ENCODE data around the gene MAPK8. TPM values are rescaled to one million over a fixed set of nuclear protein-coding genes. Genes with fewer than 3 reads are reported as not detected.
A peak's percentile ranks its signal among the peaks of the same experiment; 100 is the strongest.

Gene MAPK8
- polyA plus RNA-seq, 1 experiment = 75.6 TPM

DNA sequence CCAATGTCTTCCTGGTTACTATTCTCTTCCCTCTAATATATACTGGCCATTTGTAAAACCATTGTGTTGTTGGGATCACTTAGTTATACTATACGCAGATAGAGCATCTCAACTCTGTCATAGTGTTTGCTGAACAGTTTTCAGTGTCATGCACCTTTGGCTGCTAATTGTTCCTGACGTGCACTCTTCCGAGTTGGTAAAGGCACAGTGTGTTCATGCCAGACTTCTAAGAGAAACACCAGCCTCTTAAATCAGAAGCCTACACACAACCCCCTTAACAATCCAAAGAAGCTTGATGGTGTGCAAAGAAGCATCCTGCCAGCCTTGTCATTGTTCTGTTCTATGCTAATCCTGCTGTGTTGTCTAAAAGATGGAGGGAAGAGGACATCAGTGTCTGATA lies 131.1 kb downstream of the MAPK8 start:
- H3K9me3 ChIP-seq (ENCODE audit: control insufficient read depth, insufficient read depth, low read length) = no peaks in the 10 kb centered on the region; the same call in 1 of the 2 replicates
- POLR2A ChIA-PET = no interaction called here
- DNase-seq (ENCODE audit: low read depth, low spot score) = no peak
- TF ChIP-seq, protein P1, sequence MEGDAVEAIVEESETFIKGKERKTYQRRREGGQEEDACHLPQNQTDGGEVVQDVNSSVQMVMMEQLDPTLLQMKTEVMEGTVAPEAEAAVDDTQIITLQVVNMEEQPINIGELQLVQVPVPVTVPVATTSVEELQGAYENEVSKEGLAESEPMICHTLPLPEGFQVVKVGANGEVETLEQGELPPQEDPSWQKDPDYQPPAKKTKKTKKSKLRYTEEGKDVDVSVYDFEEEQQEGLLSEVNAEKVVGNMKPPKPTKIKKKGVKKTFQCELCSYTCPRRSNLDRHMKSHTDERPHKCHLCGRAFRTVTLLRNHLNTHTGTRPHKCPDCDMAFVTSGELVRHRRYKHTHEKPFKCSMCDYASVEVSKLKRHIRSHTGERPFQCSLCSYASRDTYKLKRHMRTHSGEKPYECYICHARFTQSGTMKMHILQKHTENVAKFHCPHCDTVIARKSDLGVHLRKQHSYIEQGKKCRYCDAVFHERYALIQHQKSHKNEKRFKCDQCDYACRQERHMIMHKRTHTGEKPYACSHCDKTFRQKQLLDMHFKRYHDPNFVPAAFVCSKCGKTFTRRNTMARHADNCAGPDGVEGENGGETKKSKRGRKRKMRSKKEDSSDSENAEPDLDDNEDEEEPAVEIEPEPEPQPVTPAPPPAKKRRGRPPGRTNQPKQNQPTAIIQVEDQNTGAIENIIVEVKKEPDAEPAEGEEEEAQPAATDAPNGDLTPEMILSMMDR (IDR thresholded peaks at IDR 0.05; ENCODE audit: low read depth, low read length) = no peak
- no peak overlapping the region for H3K27ac ChIP-seq (ENCODE audit: low read depth, low read length)
- CTCF ChIA-PET = interaction anchor here (0.8 to 1.3 kb wide), 2 partner anchors 69 to 219 kb away, joined by 3 to 6 read pairs; no protein-coding TSS in a partner anchor
- no peaks in the 10 kb centered on the region for H3K27me3 ChIP-seq (ENCODE audit: control insufficient read depth, insufficient read depth, low read length)
- H3K4me3 ChIP-seq (ENCODE audit: low read depth, low read length) = no peak overlapping the region

GRCh38 chr10:48439031-48439430 lies 132.6 kb downstream of the MAPK8 start:
- ChIA-PET CTCF (no interaction called here), POLR2A (no interaction called here)
- Histone ChIP-seq H3K4me3 (ENCODE audit: low read depth, low read length) (no peak overlapping the region), H3K9me3 (ENCODE audit: control insufficient read depth, insufficient read depth, low read length) (no peaks in the 10 kb centered on the region; the same call in 1 of the 2 replicates), H3K27ac (ENCODE audit: low read depth, low read length) (no peak overlapping the region), H3K27me3 (ENCODE audit: control insufficient read depth, insufficient read depth, low read length) (no peaks in the 10 kb centered on the region)
- DNase-seq (ENCODE audit: low read depth, low spot score) = peak; percentile 23
- TF ChIP-seq, protein P1 (IDR thresholded peaks at IDR 0.05; ENCODE audit: low read depth, low read length) = no peak

DNA sequence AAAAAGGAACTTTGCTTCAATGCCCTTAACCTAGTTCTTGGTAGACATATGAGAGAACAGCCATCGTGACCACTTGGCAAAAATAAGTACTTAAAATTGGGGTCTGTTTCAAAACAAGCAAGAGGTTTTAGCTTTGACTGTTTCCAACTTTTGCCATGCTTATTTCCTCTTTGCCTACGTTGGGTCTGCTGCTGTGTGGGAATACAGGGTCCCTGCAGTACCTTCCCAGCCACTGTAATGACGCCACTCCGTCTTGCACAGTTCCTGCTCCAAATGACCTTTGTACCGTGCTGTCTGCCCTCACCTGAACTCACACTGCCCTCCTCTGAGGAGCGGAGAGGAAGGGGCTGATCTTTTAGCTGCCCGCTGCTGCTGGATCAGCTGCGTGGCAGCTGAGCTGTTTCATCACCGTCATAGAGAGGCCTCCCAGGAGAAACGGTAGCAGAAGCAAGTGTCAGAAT lies 133.1 kb downstream of the MAPK8 start:
- Histone ChIP-seq H3K27me3 (ENCODE audit: control insufficient read depth, insufficient read depth, low read length) (no peaks in the 10 kb centered on the region), H3K9me3 (ENCODE audit: control insufficient read depth, insufficient read depth, low read length) (no peaks in the 10 kb centered on the region; the same call in 1 of the 2 replicates), H3K4me3 (ENCODE audit: low read depth, low read length) (no peak overlapping the region), H3K27ac (ENCODE audit: low read depth, low read length) (peak overlapping the region; percentile 52)
- ChIA-PET CTCF (interaction anchor here (0.7 to 1.3 kb wide), 4 partner anchors 28 to 218 kb away, joined by 3 read pairs; no protein-coding TSS in a partner anchor), POLR2A (no interaction called here)
- TF ChIP-seq, protein P1 (IDR thresholded peaks at IDR 0.05; ENCODE audit: low read depth, low read length) = no peak
- DNase-seq (ENCODE audit: low read depth, low spot score) = no peak

GRCh38 chr10:48440771-48441170 lies 134.3 kb downstream of the MAPK8 start:
- TF ChIP-seq, protein P1 (IDR thresholded peaks at IDR 0.05; ENCODE audit: low read depth, low read length) = no peak
- Histone ChIP-seq H3K27ac (ENCODE audit: low read depth, low read length) (no peak overlapping the region), H3K27me3 (ENCODE audit: control insufficient read depth, insufficient read depth, low read length) (no peaks in the 10 kb centered on the region), H3K4me3 (ENCODE audit: low read depth, low read length) (no peak overlapping the region), H3K9me3 (ENCODE audit: control insufficient read depth, insufficient read depth, low read length) (no peaks in the 10 kb centered on the region; the same call in 1 of the 2 replicates)
- DNase-seq (ENCODE audit: low read depth, low spot score) = no peak
- POLR2A ChIA-PET = no interaction called here
- CTCF ChIA-PET = interaction anchor here (1.0 to 1.3 kb wide), 2 partner anchors 29 to 77 kb away, joined by 3 to 4 read pairs; no protein-coding TSS in a partner anchor

DNA sequence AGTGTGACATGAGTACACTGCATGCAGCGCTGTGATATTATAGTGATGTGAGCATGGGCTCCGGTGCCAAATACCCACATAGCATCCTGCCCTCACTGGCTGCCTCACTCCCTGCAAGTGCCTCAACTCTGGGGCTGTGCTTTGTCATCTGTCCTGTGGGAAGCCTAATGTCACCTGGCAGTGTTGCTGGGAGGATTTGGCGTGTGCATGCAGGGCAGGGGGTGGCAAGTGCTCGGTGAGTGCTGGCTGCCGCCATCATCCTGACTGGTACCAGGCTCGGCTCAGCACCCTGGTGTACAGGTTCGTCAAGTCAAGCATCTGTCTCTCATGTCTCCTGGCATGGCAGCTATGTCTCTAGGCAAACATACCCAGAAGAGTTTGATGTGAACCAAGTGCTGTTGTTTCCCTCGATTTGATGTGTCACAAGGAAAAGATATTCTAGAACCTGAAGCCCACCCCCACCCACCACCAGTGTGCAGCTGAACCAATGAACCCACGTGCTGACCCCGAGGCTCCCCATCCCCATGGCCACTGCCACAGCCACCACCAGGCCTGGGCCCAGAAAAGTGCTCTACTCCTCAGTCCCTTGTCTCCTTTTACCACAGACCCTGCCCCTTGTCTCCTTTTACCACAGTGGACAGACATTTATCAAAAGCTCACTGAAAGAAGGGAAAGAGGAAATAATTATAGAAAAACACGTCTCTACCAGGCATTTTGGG lies 135.8 kb downstream of the MAPK8 start:
- DNase-seq (ENCODE audit: low read depth, low spot score) = no peak
- Histone ChIP-seq H3K9me3 (ENCODE audit: control insufficient read depth, insufficient read depth, low read length) (no peaks in the 10 kb centered on the region; the same call in 1 of the 2 replicates), H3K27me3 (ENCODE audit: control insufficient read depth, insufficient read depth, low read length) (no peaks in the 10 kb centered on the region), H3K27ac (ENCODE audit: low read depth, low read length) (no peak overlapping the region), H3K4me3 (ENCODE audit: low read depth, low read length) (no peak overlapping the region)
- ChIA-PET CTCF (interaction anchor here (0.9 to 1.5 kb wide), 3 partner anchors 214 to 216 kb away, joined by 3 to 4 read pairs (median 4); no protein-coding TSS in a partner anchor), POLR2A (no interaction called here)
- TF ChIP-seq, protein P1 (IDR thresholded peaks at IDR 0.05; ENCODE audit: low read depth, low read length) = no peak

Data from AG04450 (cell line).